GM23338 (cell line): ENCODE measurements around the gene IGFBP6. TPM values are rescaled to one million over a fixed set of nuclear protein-coding genes. Genes with fewer than 3 reads are reported as not detected.
A peak's percentile ranks its signal among the peaks of the same experiment; 100 is the strongest.

Experiments
- ATAC-seq: fragments of 200-7000 bp; cut with Tn5 transposase; 3 replicates; pipeline ENCODE4 v1.9.1; 2020
- DNase-seq: peaks from one replicate; pipeline ENCODE4 v3.0.0-alpha.2; 2015; ENCODE audit warnings: low spot score
- H2AFZ ChIP-seq: fragments of 200-600 bp; sonication (generic); 2 replicates; pipeline ENCODE4 v1.8.0; 2016; ENCODE audit warnings: antibody characterized with exemption, mild to moderate bottlenecking, moderate library complexity
- H3F3A ChIP-seq: fragments of 200-600 bp; sonication (generic); replicated peaks from 2 replicates; pipeline ENCODE4 v1.8.0; 2017; ENCODE audit warnings: antibody characterized with exemption, mixed run types, low read depth
- H3K27ac ChIP-seq: fragments of 200-600 bp; sonication (generic); 2 replicates; pipeline ENCODE4 v1.6.1; 2016; ENCODE audit warnings: low read depth
- H3K27me3 ChIP-seq: fragments of 200-600 bp; sonication (generic); 2 replicates; pipeline ENCODE4 v1.8.0; 2016; ENCODE audit warnings: mild to moderate bottlenecking, mixed run types, moderate library complexity; ENCODE audit not compliant: insufficient read depth
- H3K36me3 ChIP-seq: fragments of 200-600 bp; sonication (generic); 2 replicates; pipeline ENCODE4 v1.8.0; 2016; ENCODE audit warnings: mild to moderate bottlenecking; ENCODE audit not compliant: insufficient read depth
- H3K4me1 ChIP-seq: fragments of 200-600 bp; sonication (generic); 2 replicates; pipeline ENCODE4 v1.8.0; 2016; ENCODE audit warnings: mild to moderate bottlenecking, moderate library complexity; ENCODE audit not compliant: insufficient read depth
- H3K4me2 ChIP-seq: fragments of 200-600 bp; sonication (generic); 2 replicates; pipeline ENCODE4 v1.7.1; 2017; ENCODE audit warnings: mixed run types
- H3K4me3 ChIP-seq: fragments of 200-600 bp; sonication (generic); 2 replicates; pipeline ENCODE4 v1.6.1; 2016; ENCODE audit warnings: mixed run types
- H3K79me2 ChIP-seq: fragments of 200-600 bp; sonication (generic); replicated peaks from 2 replicates; pipeline ENCODE4 v1.8.0; 2017; ENCODE audit warnings: mild to moderate bottlenecking; ENCODE audit not compliant: insufficient read depth
- H3K9me2 ChIP-seq: fragments of 200-600 bp; sonication (generic); 2 replicates; pipeline ENCODE4 v1.8.0; 2017; ENCODE audit not compliant: insufficient read depth
- H4K20me1 ChIP-seq: fragments of 200-600 bp; sonication (generic); replicated peaks from 2 replicates; pipeline ENCODE4 v1.8.0; 2017; ENCODE audit warnings: mild to moderate bottlenecking; ENCODE audit not compliant: insufficient read depth
- H3K27ac Mint-ChIP-seq: 2 replicates; pipeline ENCODE4 v1.8.0; 2020; ENCODE audit warnings: inconsistent platforms, mild to moderate bottlenecking, moderate library complexity, mixed read lengths
- H3K27me3 Mint-ChIP-seq: 3 replicates; pipeline ENCODE4 v1.8.0; 2022; ENCODE audit warnings: low read depth, mild to moderate bottlenecking, moderate library complexity, mixed read lengths, inconsistent platforms; ENCODE audit not compliant: insufficient read depth, poor library complexity
- H3K36me3 Mint-ChIP-seq: 3 replicates; pipeline ENCODE4 v1.8.0; 2021; ENCODE audit warnings: low read depth, mild to moderate bottlenecking, inconsistent platforms, moderate library complexity, mixed read lengths
- H3K4me1 Mint-ChIP-seq: 3 replicates; pipeline ENCODE4 v1.8.0; 2020; ENCODE audit warnings: mild to moderate bottlenecking, inconsistent platforms, mixed read lengths
- H3K4me3 Mint-ChIP-seq: 3 replicates; pipeline ENCODE4 v1.8.0; 2021; ENCODE audit warnings: moderate library complexity, mild to moderate bottlenecking, inconsistent platforms, mixed read lengths
- H3K9me3 Mint-ChIP-seq: 3 replicates; pipeline ENCODE4 v1.8.0; 2020; ENCODE audit warnings: moderate library complexity, mild to moderate bottlenecking, inconsistent platforms, mixed read lengths
- CREB1 ChIP-seq: fragments of 250-450 bp; sonication (Bioruptor Pico); IDR thresholded peaks from 2 replicates; pipeline ENCODE4 v1.5.0; 2020; ENCODE audit warnings: low read depth, mild to moderate bottlenecking, moderate library complexity
- CTCF ChIP-seq, 2 experiments: fragments of 200-600 bp in 1 of 2; sonication (generic) in 1 of 2; conservative IDR thresholded peaks; 2 replicates each; pipeline versions ENCODE4 v1.5.1 to v1.6.1; 2016 to 2017; ENCODE audit warnings: antibody characterized with exemption in 2 of 2, low read depth in 2 of 2, mild to moderate bottlenecking in 2 of 2, moderate library complexity in 1 of 2
- ETS1 ChIP-seq: IDR thresholded peaks from 2 replicates; pipeline ENCODE4 v1.6.1; 2016; ENCODE audit warnings: antibody characterized with exemption
- EZH2 ChIP-seq: fragments of 200-600 bp; sonication (generic); IDR thresholded peaks from one replicate; pipeline ENCODE4 v1.8.0; 2017; ENCODE audit warnings: antibody characterized with exemption, mild to moderate bottlenecking, low read depth; ENCODE audit not compliant: unreplicated experiment
- EZH2phosphoT487 ChIP-seq: fragments of 200-600 bp; sonication (generic); IDR thresholded peaks from one replicate; pipeline ENCODE4 v1.8.1; 2018; ENCODE audit warnings: antibody characterized with exemption; ENCODE audit not compliant: unreplicated experiment
- JUNB ChIP-seq: IDR thresholded peaks from one replicate; pipeline ENCODE4 v1.6.1; 2016; ENCODE audit warnings: antibody characterized with exemption; ENCODE audit not compliant: unreplicated experiment
- NANOG ChIP-seq: IDR thresholded peaks from 2 replicates; pipeline ENCODE4 v1.6.1; 2016; ENCODE audit warnings: antibody characterized with exemption, borderline replicate concordance
- POLR2AphosphoS5 ChIP-seq: IDR thresholded peaks from 2 replicates; pipeline ENCODE4 v1.6.1; 2016; ENCODE audit warnings: antibody characterized with exemption, low read depth
- REST ChIP-seq: IDR thresholded peaks from one replicate; pipeline ENCODE4 v1.6.1; 2018; ENCODE audit warnings: antibody characterized with exemption; ENCODE audit not compliant: unreplicated experiment
- STAT1 ChIP-seq: IDR thresholded peaks from one replicate; pipeline ENCODE4 v1.6.1; 2016; ENCODE audit warnings: antibody characterized with exemption; ENCODE audit not compliant: unreplicated experiment
- ZNF114 ChIP-seq: fragments of 250-450 bp; sonication (Bioruptor Pico); IDR thresholded peaks from 2 replicates; pipeline ENCODE4 v1.5.0; 2020; ENCODE audit warnings: mild to moderate bottlenecking, moderate library complexity
- ZNF331 ChIP-seq: fragments of 250-450 bp; sonication (Bioruptor Pico); IDR thresholded peaks from 2 replicates; pipeline ENCODE4 v1.5.0; 2020; ENCODE audit warnings: low read depth, mild to moderate bottlenecking, moderate library complexity
- ZNF462 ChIP-seq: fragments of 250-450 bp; sonication (Bioruptor Pico); IDR thresholded peaks from 2 replicates; pipeline ENCODE4 v1.5.0; 2020; ENCODE audit warnings: mild to moderate bottlenecking, moderate library complexity
- polyA plus RNA-seq: library from polyadenylated mRNA; unstranded; fragments of >200 nt; fragmentation: Nextera tagmentation; extraction: Ambion mirVana; gene quantifications from 2 replicates; pipeline ENCODE4 v1.2.1, GENCODE V29; 2016
- total RNA-seq: library from RNA; depleted of rRNA; stranded (reverse); fragments of >200 nt; shearing (Covaris generic); gene quantifications from 2 replicates; pipeline ENCODE4 v1.2.3, GENCODE V29; 2014

The IGFBP6 gene
- total and polyA plus RNA-seq, 2 experiments from 2014 or later: 14.7 to 16.6 TPM

- H3K27ac ChIP-seq: no peak overlapping the region
Observed at GRCh38 chr12:53051058-53051880, 46.2 kb upstream of the IGFBP6 start.

More at GRCh38 chr12:53051058-53051880, 46.2 kb upstream of the IGFBP6 start:
- no peaks in the 10 kb centered on the region for H3K9me2 ChIP-seq
- H3K27ac Mint-ChIP-seq: no peak overlapping the region
- peak overlapping the region; percentile 89 for H3K4me2 ChIP-seq
- H3K4me1 ChIP-seq: peaks cover 54% of the 10 kb centered on the region
- H3K4me3 Mint-ChIP-seq: peak overlapping the region; percentile 66
- peaks cover 38% of the 10 kb centered on the region for H3F3A ChIP-seq
- DNase-seq: no peak
- H3K36me3 ChIP-seq: no peaks in the 10 kb centered on the region
- peaks cover 16% of the 10 kb centered on the region; the same call in 1 of the 2 replicates for H3K79me2 ChIP-seq
- H3K4me3 ChIP-seq: peak overlapping the region; percentile 64; the same call in 1 of the 2 replicates
- peaks cover 1% of the 10 kb centered on the region; the same call in 1 of the 2 replicates for H3K27me3 ChIP-seq
- peaks cover 47% of the 10 kb centered on the region for H3K4me1 Mint-ChIP-seq
- peaks cover 32% of the 10 kb centered on the region for H3K27me3 Mint-ChIP-seq
- TF ChIP-seq ZNF462 (CRISPR knock-in tag) (no peak), REST (no peak), NANOG (no peak), ZNF331 (no peak), ETS1 (no peak), EZH2 (no peak), CREB1 (CRISPR knock-in tag) (no peak), CTCF (conservative IDR thresholded peaks at IDR 0.05; ENCODE audit: low read depth in 2 of 2) (no peak), JUNB (no peak), ZNF114 (CRISPR knock-in tag) (no peak), EZH2phosphoT487 (no peak), STAT1 (no peak), POLR2AphosphoS5 (no peak)
- no peaks in the 10 kb centered on the region; the same call in 2 of the 3 replicates for H3K9me3 Mint-ChIP-seq
- ATAC-seq: no peak
- no peak overlapping the region for H2AFZ ChIP-seq
- H4K20me1 ChIP-seq: peaks cover 16% of the 10 kb centered on the region
- peaks cover 18% of the 10 kb centered on the region for H3K36me3 Mint-ChIP-seq
